Fibroblast of villous mesenchyme (primary cell): ENCODE measurements around the gene ARHGAP5. TPM values are rescaled to one million over a fixed set of nuclear protein-coding genes. Genes with fewer than 3 reads are reported as not detected.

Experiments used
- DNase-seq: peaks from one replicate; pipeline ENCODE4 v3.0.0-alpha.2; 2010; ENCODE audit warnings: low read depth
- H3K4me3 ChIP-seq: 2 replicates; pipeline ENCODE4 v1.5.1; 2011; ENCODE audit warnings: low read depth, mild to moderate bottlenecking, low read length
- CTCF ChIP-seq: IDR thresholded peaks from 2 replicates; pipeline ENCODE4 v1.5.1; 2012; ENCODE audit warnings: low read depth, mild to moderate bottlenecking, low read length; ENCODE audit not compliant: insufficient read depth
- total RNA-seq: library from RNA; depleted of rRNA; stranded (reverse); fragments of >200 nt; gene quantifications from 2 replicates; pipeline ENCODE4 v1.2.3, GENCODE V29; 2012

ARHGAP5 gene
- total RNA-seq, result 89.9 and 166 TPM in 2 replicates

DNA sequence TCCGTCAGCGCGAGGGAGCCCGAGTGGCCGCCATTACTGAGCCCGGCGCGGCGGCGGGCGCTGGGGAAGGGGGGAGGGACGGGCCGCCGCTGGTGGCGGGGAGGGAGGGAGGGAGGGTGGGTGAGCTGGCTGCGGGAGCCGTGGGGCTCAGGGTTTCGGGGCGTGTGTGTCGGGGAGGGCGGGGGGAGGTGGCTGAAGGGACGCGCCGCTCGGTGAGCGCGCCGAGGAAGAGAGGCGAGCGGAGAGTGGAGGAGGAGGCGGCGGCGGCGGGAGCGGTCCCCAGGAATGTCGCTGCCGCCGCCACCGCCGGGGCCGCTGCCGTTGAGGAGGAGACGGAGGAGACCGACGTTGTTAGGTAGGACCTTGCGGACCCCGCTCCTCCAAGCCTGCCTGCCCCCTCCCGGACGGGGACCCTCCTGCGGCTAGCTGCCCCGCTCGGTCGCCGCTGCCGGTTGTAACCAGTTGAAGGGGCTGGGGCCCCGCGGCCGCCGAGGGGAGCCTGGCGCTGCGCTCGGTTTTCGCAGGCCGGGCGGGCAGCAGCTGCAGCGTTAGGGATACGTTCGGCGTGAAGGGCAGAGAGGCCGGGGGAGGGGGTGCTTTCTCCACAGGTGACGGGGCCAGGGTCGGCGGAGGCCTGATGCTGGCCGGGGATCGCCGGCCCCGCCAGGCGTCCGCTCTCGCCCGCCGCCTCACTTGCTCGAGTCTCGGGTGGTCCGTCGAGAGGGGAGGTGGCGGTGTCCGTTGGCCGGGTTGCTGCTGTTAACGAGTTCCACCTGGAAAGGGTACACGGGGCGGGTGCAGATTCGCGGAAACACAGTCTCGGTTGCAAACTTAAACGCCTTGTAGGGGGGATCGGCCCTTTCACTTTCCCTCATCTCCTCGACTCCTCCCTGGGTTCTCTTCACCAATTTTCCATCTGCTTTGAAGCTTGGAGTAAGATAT, at the start of gene ARHGAP5:
ARHGAP5 (plus strand) TSS at position 224 of the 942 bp plus-strand sequence. CDS start 13,366 bp downstream, outside the sequence.
- peak; percentile 50 for DNase-seq
- TF ChIP-seq CTCF, result peak; percentile 22
- H3K4me3 ChIP-seq, result peak within 1 kb of the TSS; percentile 91

DNA sequence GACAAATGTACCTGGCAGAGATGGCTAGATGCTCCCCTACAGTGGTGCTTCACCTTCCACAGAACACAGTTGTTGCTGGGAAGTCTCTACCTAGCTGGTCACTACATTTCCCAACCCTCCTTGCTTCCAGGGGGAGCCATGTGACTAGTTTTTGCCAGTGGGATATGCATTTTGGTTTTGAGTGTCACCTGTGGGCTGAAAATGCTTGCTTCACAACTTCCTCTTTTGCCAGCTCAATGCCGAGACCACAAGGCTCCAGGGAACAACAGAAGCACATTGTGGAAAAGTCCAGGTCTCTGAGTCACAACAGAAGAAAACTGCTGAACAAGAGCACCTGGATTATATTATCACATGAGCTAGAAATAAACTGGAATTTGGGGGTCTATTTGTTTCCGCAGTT, 48.5 kb upstream of the ARHGAP5 start:
- H3K4me3 ChIP-seq, result no peak overlapping the region
- no peak for TF ChIP-seq CTCF
- no peak for DNase-seq

- no peak for TF ChIP-seq CTCF
- no peak for DNase-seq
- no peak overlapping the region for H3K4me3 ChIP-seq
These were observed 43.6 kb upstream of the ARHGAP5 start for GRCh38 chr14:32033543-32033942.

DNA sequence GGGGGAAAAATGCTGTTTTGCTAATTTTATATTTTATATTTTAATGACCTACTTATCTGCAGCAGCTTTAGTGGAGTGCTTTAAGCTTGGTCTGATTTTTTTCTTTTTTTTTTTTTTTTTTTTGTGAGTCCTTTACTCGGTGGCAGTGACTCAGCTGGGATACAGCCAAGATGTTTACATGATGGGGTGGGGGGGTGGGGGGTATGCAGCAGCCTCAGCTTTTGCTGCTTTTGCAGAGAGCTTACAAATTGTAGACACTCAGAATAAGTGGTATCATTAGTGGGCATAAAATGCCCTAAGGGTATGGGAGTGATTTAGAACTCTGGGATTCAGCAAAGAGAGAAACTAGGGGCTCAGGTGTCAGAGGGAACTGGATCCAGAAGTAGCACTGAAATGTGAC, 38.2 kb upstream of the ARHGAP5 start:
- no peak for TF ChIP-seq CTCF
- H3K4me3 ChIP-seq, result no peak overlapping the region
- peak; percentile 17 for DNase-seq

DNA sequence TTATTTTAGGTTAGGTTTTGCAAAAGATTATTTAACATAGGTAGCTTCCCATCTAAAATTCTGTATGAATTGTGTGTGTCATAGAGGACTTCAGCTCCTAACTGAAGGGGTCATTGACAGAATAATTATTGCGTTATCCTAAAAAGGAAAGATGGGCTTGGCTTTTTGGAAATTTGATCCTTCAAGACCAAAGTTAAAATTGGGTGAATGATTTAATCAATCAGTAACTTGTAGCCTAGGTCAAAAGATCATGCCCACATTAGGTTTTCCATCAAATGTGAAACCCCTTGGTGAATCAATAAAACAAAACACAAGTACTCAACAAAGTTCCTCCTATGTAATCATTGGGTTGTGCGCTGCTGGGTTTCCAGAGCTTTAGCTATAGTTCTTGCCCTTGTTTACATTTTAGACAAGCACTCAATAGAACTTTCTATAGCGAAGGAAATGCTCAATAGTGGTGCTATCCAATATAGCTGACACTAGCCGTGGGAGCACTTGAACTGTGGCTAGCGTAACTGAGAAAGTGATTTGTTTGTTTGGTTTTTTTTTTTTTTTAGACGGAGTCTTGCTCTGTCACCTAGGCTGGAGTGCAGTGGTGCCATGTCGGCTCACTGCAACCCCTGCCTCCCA, 37.6 kb upstream of the ARHGAP5 start:
- DNase-seq, result no peak
- H3K4me3 ChIP-seq, result no peak overlapping the region
- TF ChIP-seq CTCF, result no peak

GRCh38 chr14:32043624-32044023, 33.5 kb upstream of the ARHGAP5 start:
- DNase-seq, result no peak
- no peak for TF ChIP-seq CTCF
- H3K4me3 ChIP-seq, result no peak overlapping the region
